GM18502 (cell line): ENCODE results near the gene PTPRM.

Experiments used
- ATAC-seq: cut with Tn5 transposase; IDR thresholded peaks from one replicate; pipeline ENCODE4 v1.9.1; 2021; ENCODE audit warnings: mild to moderate bottlenecking; ENCODE audit not compliant: unreplicated experiment, poor library complexity

The PTPRM gene

GRCh38 chr18:8241731-8242130 lies 674.6 kb downstream of the PTPRM start:
- no peak for ATAC-seq

GRCh38 chr18:8242151-8242696 lies 675.1 kb downstream of the PTPRM start:
- no peak for ATAC-seq

GRCh38 chr18:8247700-8248099 lies 680.6 kb downstream of the PTPRM start:
- ATAC-seq: no peak

- ATAC-seq: no peak
Measured at GRCh38 chr18:8248576-8248975, 681.5 kb downstream of the PTPRM start.

GRCh38 chr18:8249811-8250210 lies 682.7 kb downstream of the PTPRM start:
- no peak for ATAC-seq

- ATAC-seq: no peak
Measured at GRCh38 chr18:8252371-8252770, 685.3 kb downstream of the PTPRM start.

GRCh38 chr18:8253944-8254343 lies 686.8 kb downstream of the PTPRM start:
- no peak for ATAC-seq

- no peak for ATAC-seq
Measured at GRCh38 chr18:8254654-8255053, 687.5 kb downstream of the PTPRM start.

- no peak for ATAC-seq
Measured at GRCh38 chr18:8257851-8258434, 690.8 kb downstream of the PTPRM start.

GRCh38 chr18:8260319-8260718 lies 693.2 kb downstream of the PTPRM start:
- no peak for ATAC-seq

- ATAC-seq: no peak
Measured at GRCh38 chr18:8260827-8261226, 693.7 kb downstream of the PTPRM start.

GRCh38 chr18:8261651-8262091 lies 694.6 kb downstream of the PTPRM start:
- ATAC-seq: no peak

- no peak for ATAC-seq
Measured at GRCh38 chr18:8262221-8262620, 695.1 kb downstream of the PTPRM start.

GRCh38 chr18:8264116-8264515 lies 697.0 kb downstream of the PTPRM start:
- no peak for ATAC-seq

- no peak for ATAC-seq
Measured at GRCh38 chr18:8264861-8265411, 697.8 kb downstream of the PTPRM start.

GRCh38 chr18:8272254-8272653 lies 705.1 kb downstream of the PTPRM start:
- no peak for ATAC-seq

- no peak for ATAC-seq
Measured at GRCh38 chr18:8274370-8274769, 707.3 kb downstream of the PTPRM start.

- no peak for ATAC-seq
Measured at GRCh38 chr18:8276406-8276805, 709.3 kb downstream of the PTPRM start.

GRCh38 chr18:8277270-8277669 lies 710.2 kb downstream of the PTPRM start:
- ATAC-seq: no peak

GRCh38 chr18:8279346-8279745 lies 712.2 kb downstream of the PTPRM start:
- no peak for ATAC-seq

GRCh38 chr18:8279781-8280330 lies 712.7 kb downstream of the PTPRM start:
- no peak for ATAC-seq
